Measurements from ENCODE around the gene CMIP.
A peak's percentile ranks its signal among the peaks of the same experiment; 100 is the strongest.

Gene CMIP

GRCh38 chr16:81713796-81714195, 269.2 kb downstream of the CMIP start:
- Mint-ChIP-seq H3K4me3 (no peak overlapping the region), H3K4me1 (ENCODE audit: low read depth) (peaks cover 29% of the 10 kb centered on the region), H3K36me3 (ENCODE audit: low read depth) (peaks cover 6% of the 10 kb centered on the region), H3K27me3 (ENCODE audit: low read depth) (no peaks in the 10 kb centered on the region), H3K27ac (no peak overlapping the region), H3K9me3 (no peaks in the 10 kb centered on the region)
- DNase-seq (ENCODE audit: low spot score): no peak

GRCh38 chr16:81714583-81714982, 270.0 kb downstream of the CMIP start:
- peaks cover 31% of the 10 kb centered on the region for H3K4me1 Mint-ChIP-seq (ENCODE audit: low read depth)
- H3K4me3 Mint-ChIP-seq: no peak overlapping the region
- DNase-seq (ENCODE audit: low spot score): no peak
- no peak overlapping the region for H3K27ac Mint-ChIP-seq
- H3K9me3 Mint-ChIP-seq: no peaks in the 10 kb centered on the region
- H3K27me3 Mint-ChIP-seq (ENCODE audit: low read depth): no peaks in the 10 kb centered on the region
- peaks cover 4% of the 10 kb centered on the region for H3K36me3 Mint-ChIP-seq (ENCODE audit: low read depth)

GRCh38 chr16:81715358-81716196, 271.0 kb downstream of the CMIP start:
- peak overlapping the region; percentile 71 for H3K4me3 Mint-ChIP-seq
- peaks cover 32% of the 10 kb centered on the region for H3K4me1 Mint-ChIP-seq (ENCODE audit: low read depth)
- peak overlapping the region; percentile 58 for H3K27ac Mint-ChIP-seq
- no peaks in the 10 kb centered on the region for H3K9me3 Mint-ChIP-seq
- H3K27me3 Mint-ChIP-seq (ENCODE audit: low read depth): no peaks in the 10 kb centered on the region
- DNase-seq (ENCODE audit: low spot score): no peak
- peaks cover 4% of the 10 kb centered on the region for H3K36me3 Mint-ChIP-seq (ENCODE audit: low read depth)

GRCh38 chr16:81716478-81717225, 272.0 kb downstream of the CMIP start:
- Mint-ChIP-seq H3K27me3 (ENCODE audit: low read depth) (no peaks in the 10 kb centered on the region), H3K9me3 (peaks cover 2% of the 10 kb centered on the region), H3K27ac (no peak overlapping the region), H3K36me3 (ENCODE audit: low read depth) (peaks cover 3% of the 10 kb centered on the region), H3K4me1 (ENCODE audit: low read depth) (peaks cover 32% of the 10 kb centered on the region), H3K4me3 (no peak overlapping the region)
- DNase-seq (ENCODE audit: low spot score): no peak

- H3K4me1 Mint-ChIP-seq (ENCODE audit: low read depth): peaks cover 32% of the 10 kb centered on the region
- H3K4me3 Mint-ChIP-seq: peak overlapping the region; percentile 71
- H3K9me3 Mint-ChIP-seq: peaks cover 3% of the 10 kb centered on the region
- H3K27me3 Mint-ChIP-seq (ENCODE audit: low read depth): no peaks in the 10 kb centered on the region
- DNase-seq (ENCODE audit: low spot score): no peak
- H3K36me3 Mint-ChIP-seq (ENCODE audit: low read depth): peaks cover 2% of the 10 kb centered on the region
- H3K27ac Mint-ChIP-seq: peak overlapping the region; percentile 74
These were observed 273.1 kb downstream of the CMIP start for GRCh38 chr16:81717662-81718189.

GRCh38 chr16:81718637-81719036, 274.0 kb downstream of the CMIP start:
- H3K27me3 Mint-ChIP-seq (ENCODE audit: low read depth): no peaks in the 10 kb centered on the region
- H3K36me3 Mint-ChIP-seq (ENCODE audit: low read depth): peaks cover 2% of the 10 kb centered on the region
- peaks cover 3% of the 10 kb centered on the region for H3K9me3 Mint-ChIP-seq
- no peak for DNase-seq (ENCODE audit: low spot score)
- H3K4me1 Mint-ChIP-seq (ENCODE audit: low read depth): peaks cover 32% of the 10 kb centered on the region
- peak overlapping the region; percentile 81 for H3K27ac Mint-ChIP-seq
- peak overlapping the region; percentile 71 for H3K4me3 Mint-ChIP-seq

- H3K27ac Mint-ChIP-seq: no peak overlapping the region
These were observed 275.4 kb downstream of the CMIP start for GRCh38 chr16:81719993-81720392.

GRCh38 chr16:81720973-81721906, 276.6 kb downstream of the CMIP start:
- peaks cover 2% of the 10 kb centered on the region for H3K36me3 Mint-ChIP-seq (ENCODE audit: low read depth)
- H3K4me1 Mint-ChIP-seq (ENCODE audit: low read depth): peaks cover 18% of the 10 kb centered on the region
- H3K4me3 Mint-ChIP-seq: no peak overlapping the region
- H3K9me3 Mint-ChIP-seq: peaks cover 3% of the 10 kb centered on the region
- H3K27ac Mint-ChIP-seq: no peak overlapping the region
- H3K27me3 Mint-ChIP-seq (ENCODE audit: low read depth): peaks cover 4% of the 10 kb centered on the region
- DNase-seq (ENCODE audit: low spot score): no peak

More at GRCh38 chr16:81719993-81720392, 275.4 kb downstream of the CMIP start:
- Mint-ChIP-seq H3K4me1 (ENCODE audit: low read depth) (peaks cover 28% of the 10 kb centered on the region), H3K36me3 (ENCODE audit: low read depth) (peaks cover 2% of the 10 kb centered on the region), H3K27me3 (ENCODE audit: low read depth) (peaks cover 2% of the 10 kb centered on the region), H3K9me3 (peaks cover 3% of the 10 kb centered on the region), H3K4me3 (no peak overlapping the region)
- no peak for DNase-seq (ENCODE audit: low spot score)

- Mint-ChIP-seq H3K9me3 (peaks cover 3% of the 10 kb centered on the region), H3K27me3 (ENCODE audit: low read depth) (peaks cover 9% of the 10 kb centered on the region), H3K4me1 (ENCODE audit: low read depth) (peaks cover 7% of the 10 kb centered on the region), H3K4me3 (no peak overlapping the region), H3K27ac (no peak overlapping the region), H3K36me3 (ENCODE audit: low read depth) (peaks cover 2% of the 10 kb centered on the region)
- peak; percentile 35 for DNase-seq (ENCODE audit: low spot score)
These were observed 278.6 kb downstream of the CMIP start for GRCh38 chr16:81723098-81723723.

- no peak for DNase-seq (ENCODE audit: low spot score)
- no peaks in the 10 kb centered on the region for H3K9me3 Mint-ChIP-seq
- peaks cover 12% of the 10 kb centered on the region for H3K27me3 Mint-ChIP-seq (ENCODE audit: low read depth)
- H3K36me3 Mint-ChIP-seq (ENCODE audit: low read depth): no peaks in the 10 kb centered on the region
- H3K27ac Mint-ChIP-seq: no peak overlapping the region
- H3K4me1 Mint-ChIP-seq (ENCODE audit: low read depth): peaks cover 13% of the 10 kb centered on the region
- H3K4me3 Mint-ChIP-seq: no peak overlapping the region
These were observed 283.8 kb downstream of the CMIP start for GRCh38 chr16:81728435-81728834.

- Mint-ChIP-seq H3K4me1 (ENCODE audit: low read depth) (peaks cover 13% of the 10 kb centered on the region), H3K36me3 (ENCODE audit: low read depth) (no peaks in the 10 kb centered on the region), H3K27ac (peak overlapping the region; percentile 35), H3K4me3 (peak overlapping the region; percentile 64), H3K27me3 (ENCODE audit: low read depth) (peaks cover 11% of the 10 kb centered on the region), H3K9me3 (no peaks in the 10 kb centered on the region)
- DNase-seq (ENCODE audit: low spot score): no peak
These were observed 284.8 kb downstream of the CMIP start for GRCh38 chr16:81729451-81729850.

- Mint-ChIP-seq H3K27me3 (ENCODE audit: low read depth) (peaks cover 9% of the 10 kb centered on the region), H3K36me3 (ENCODE audit: low read depth) (no peaks in the 10 kb centered on the region), H3K4me3 (peak overlapping the region; percentile 84), H3K9me3 (no peaks in the 10 kb centered on the region), H3K27ac (peak overlapping the region; percentile 63), H3K4me1 (ENCODE audit: low read depth) (peaks cover 13% of the 10 kb centered on the region)
- peak; percentile 38 for DNase-seq (ENCODE audit: low spot score)
These were observed 285.8 kb downstream of the CMIP start for GRCh38 chr16:81730090-81731051.

All from T-helper 2 cell treated with Interferon-gamma antibody and Interleukin-4, amounts not matched to agents 5 μg/mL and 100 μg/mL, for 36 hours (primary cell).